Stimulated activated CD8-positive, alpha-beta memory T cell treated with anti-CD3 and anti-CD28 coated beads, Interleukin-12 subunit alpha, Interleukin-12 subunit beta, amount 100 ng/mL, for 1 hour (primary cell): ENCODE data around the gene MLXIP.
"Not testable (repeated sequence)": the region's sequence is repeated elsewhere in the genome, so short reads cannot be mapped to it uniquely, and the experiment has no call there.

Experiments
- DNase-seq: peaks from one replicate; pipeline ENCODE4 v3.0.0-alpha.2; 2020; ENCODE audit warnings: low read depth

Gene MLXIP

GRCh38 chr12:122052285-122052684, 26.3 kb upstream of the MLXIP start:
- no peak for DNase-seq

GRCh38 chr12:122054842-122055520, 23.6 kb upstream of the MLXIP start:
- DNase-seq: no peak

GRCh38 chr12:122056406-122056805, 22.1 kb upstream of the MLXIP start:
- not testable (repeated sequence) for DNase-seq

- DNase-seq: no peak
Observed at GRCh38 chr12:122057007-122057735, 21.4 kb upstream of the MLXIP start.

GRCh38 chr12:122057769-122058168, 20.8 kb upstream of the MLXIP start:
- DNase-seq: no peak

GRCh38 chr12:122058549-122059149, 19.9 kb upstream of the MLXIP start:
- no peak for DNase-seq

- DNase-seq: no peak
Observed at GRCh38 chr12:122059203-122059960, 19.2 kb upstream of the MLXIP start.

- no peak for DNase-seq
Observed at GRCh38 chr12:122060081-122060501, 18.5 kb upstream of the MLXIP start.

- no peak for DNase-seq
Observed at GRCh38 chr12:122061253-122061652, 17.3 kb upstream of the MLXIP start.

- no peak for DNase-seq
Observed at GRCh38 chr12:122062832-122063693, 15.5 kb upstream of the MLXIP start.

GRCh38 chr12:122063694-122064024, 14.9 kb upstream of the MLXIP start:
- DNase-seq: no peak

GRCh38 chr12:122064025-122064777, 14.4 kb upstream of the MLXIP start:
- no peak for DNase-seq

- no peak for DNase-seq
Observed at GRCh38 chr12:122064780-122065588, 13.6 kb upstream of the MLXIP start.

GRCh38 chr12:122067548-122067947, 11.0 kb upstream of the MLXIP start:
- DNase-seq: no peak

GRCh38 chr12:122067966-122068365, 10.6 kb upstream of the MLXIP start:
- DNase-seq: no peak

- no peak for DNase-seq
Observed at GRCh38 chr12:122072031-122072970, 6.3 kb upstream of the MLXIP start.

GRCh38 chr12:122073815-122074214, 4.7 kb upstream of the MLXIP start:
- no peak for DNase-seq

GRCh38 chr12:122076743-122077495, 1.6 kb upstream of the MLXIP start:
- no peak for DNase-seq
